Nephron (organoid): ENCODE measurements around the gene MMP24.

Experiments
- H3K27ac Mint-ChIP-seq, 3 experiments: 2 replicates each; pipeline ENCODE4 v1.8.0; 2020; ENCODE audit warnings: mixed read lengths in 3 of 3, mild to moderate bottlenecking in 2 of 3, moderate library complexity in 1 of 3
- H3K27me3 Mint-ChIP-seq: 2 replicates; pipeline ENCODE4 v1.8.0; 2021; ENCODE audit warnings: low read depth, mild to moderate bottlenecking, moderate library complexity, mixed read lengths
- H3K36me3 Mint-ChIP-seq: 2 replicates; pipeline ENCODE4 v1.8.0; 2020; ENCODE audit warnings: low read depth, mixed read lengths
- H3K4me1 Mint-ChIP-seq: 2 replicates; pipeline ENCODE4 v1.8.0; 2020; ENCODE audit warnings: mixed read lengths
- H3K4me3 Mint-ChIP-seq, 3 experiments: 2 replicates each; pipeline ENCODE4 v1.8.0; 2020; ENCODE audit warnings: mild to moderate bottlenecking in 3 of 3, mixed read lengths in 3 of 3, moderate library complexity in 2 of 3
- H3K9me3 Mint-ChIP-seq: 2 replicates; pipeline ENCODE4 v1.8.0; 2020; ENCODE audit warnings: mixed read lengths
- CTCF ChIP-seq, 3 experiments: fragments of 200-600 bp; sonication (generic); IDR thresholded peaks; one replicate each; pipeline ENCODE4 v1.5.0; 2021; ENCODE audit warnings: antibody characterized with exemption in 3 of 3; ENCODE audit not compliant: unreplicated experiment in 3 of 3

MMP24 gene

GRCh38 chr20:35300469-35301262, 74.2 kb downstream of the MMP24 start:
- no peak for TF ChIP-seq CTCF (IDR thresholded peaks at IDR 0.05; ENCODE audit: unreplicated experiment in 3 of 3)
- H3K27ac Mint-ChIP-seq = peak overlapping the region in 1 of 3 experiments; percentile 17
- H3K4me1 Mint-ChIP-seq = no peaks in the 10 kb centered on the region
- no peak overlapping the region for H3K4me3 Mint-ChIP-seq
- no peaks in the 10 kb centered on the region for H3K9me3 Mint-ChIP-seq
- peaks cover 14% of the 10 kb centered on the region for H3K27me3 Mint-ChIP-seq
- no peaks in the 10 kb centered on the region for H3K36me3 Mint-ChIP-seq

GRCh38 chr20:35301426-35301825, 74.9 kb downstream of the MMP24 start:
- no peak for TF ChIP-seq CTCF (IDR thresholded peaks at IDR 0.05; ENCODE audit: unreplicated experiment in 3 of 3)
- H3K36me3 Mint-ChIP-seq = peaks cover 2% of the 10 kb centered on the region
- H3K9me3 Mint-ChIP-seq = no peaks in the 10 kb centered on the region
- H3K27ac Mint-ChIP-seq = peak overlapping the region; percentile 24 to 87 (median 53)
- no peak overlapping the region for H3K4me3 Mint-ChIP-seq
- H3K4me1 Mint-ChIP-seq = no peaks in the 10 kb centered on the region
- H3K27me3 Mint-ChIP-seq = peaks cover 14% of the 10 kb centered on the region

GRCh38 chr20:35302421-35303335, 76.2 kb downstream of the MMP24 start:
- peaks cover 3% of the 10 kb centered on the region for H3K36me3 Mint-ChIP-seq
- H3K4me1 Mint-ChIP-seq = no peaks in the 10 kb centered on the region
- H3K27me3 Mint-ChIP-seq = peaks cover 10% of the 10 kb centered on the region
- no peak overlapping the region for H3K4me3 Mint-ChIP-seq
- H3K9me3 Mint-ChIP-seq = no peaks in the 10 kb centered on the region
- no peak for TF ChIP-seq CTCF (IDR thresholded peaks at IDR 0.05; ENCODE audit: unreplicated experiment in 3 of 3)
- peak overlapping the region in 2 of 3 experiments; percentile 85 to 87 for H3K27ac Mint-ChIP-seq

GRCh38 chr20:35303382-35303734, 76.9 kb downstream of the MMP24 start:
- H3K4me1 Mint-ChIP-seq = no peaks in the 10 kb centered on the region
- H3K4me3 Mint-ChIP-seq = no peak overlapping the region
- no peaks in the 10 kb centered on the region for H3K9me3 Mint-ChIP-seq
- peaks cover 10% of the 10 kb centered on the region for H3K27me3 Mint-ChIP-seq
- peak overlapping the region in 1 of 3 experiments; percentile 87 for H3K27ac Mint-ChIP-seq
- H3K36me3 Mint-ChIP-seq = peaks cover 3% of the 10 kb centered on the region
- TF ChIP-seq CTCF (IDR thresholded peaks at IDR 0.05; ENCODE audit: unreplicated experiment in 3 of 3) = no peak

GRCh38 chr20:35303735-35304491, 77.4 kb downstream of the MMP24 start:
- no peak overlapping the region for H3K4me3 Mint-ChIP-seq
- H3K9me3 Mint-ChIP-seq = no peaks in the 10 kb centered on the region
- peaks cover 6% of the 10 kb centered on the region for H3K27me3 Mint-ChIP-seq
- H3K36me3 Mint-ChIP-seq = peaks cover 3% of the 10 kb centered on the region
- peak overlapping the region in 1 of 3 experiments; percentile 44 for H3K27ac Mint-ChIP-seq
- H3K4me1 Mint-ChIP-seq = no peaks in the 10 kb centered on the region
- TF ChIP-seq CTCF (IDR thresholded peaks at IDR 0.05; ENCODE audit: unreplicated experiment in 3 of 3) = peak; percentile 86 to 90 (median 88)
